Spleen (tissue), 7 donors: Measurements from ENCODE around the gene DACH1.

Source experiments
- POLR2A ChIP-seq, 3 donors: fragments of 450-650 bp; IDR thresholded peaks; one replicate each; pipeline ENCODE4 v1.5.1; 2017; ENCODE audit warnings: antibody characterized with exemption in 3 of 3, mild to moderate bottlenecking in 1 of 3
- POLR2AphosphoS5 ChIP-seq, 3 donors: sonication (generic); formaldehyde crosslinking; IDR thresholded peaks; one replicate each; pipeline ENCODE4 v1.5.1; 2017; ENCODE audit warnings: antibody characterized with exemption in 3 of 3
- TF ChIP-seq, protein P1 (sequence below), 11 experiments: fragments of 200-600 bp in 7 of 11; fragments of 450-650 bp in 4 of 11; sonication (generic) in 4 of 11; IDR thresholded peaks in 8 of 11; conservative IDR thresholded peaks in 3 of 11; 1 replicate in 7 of 11; 2 replicates in 4 of 11; pipeline versions ENCODE4 v1.4.0 to v1.8.0; 2016 to 2021; ENCODE audit warnings: antibody characterized with exemption in 11 of 11, inconsistent platforms in 4 of 11, mild to moderate bottlenecking in 1 of 11
- donor health status: DM: no; HTN: no; CAD: no; lungs with moderate emphysema.
- donor health status: DM: no; HTN: no; CAD: no.
- donor health status: DM: no; HTN: no; CAD: no.

DNA sequence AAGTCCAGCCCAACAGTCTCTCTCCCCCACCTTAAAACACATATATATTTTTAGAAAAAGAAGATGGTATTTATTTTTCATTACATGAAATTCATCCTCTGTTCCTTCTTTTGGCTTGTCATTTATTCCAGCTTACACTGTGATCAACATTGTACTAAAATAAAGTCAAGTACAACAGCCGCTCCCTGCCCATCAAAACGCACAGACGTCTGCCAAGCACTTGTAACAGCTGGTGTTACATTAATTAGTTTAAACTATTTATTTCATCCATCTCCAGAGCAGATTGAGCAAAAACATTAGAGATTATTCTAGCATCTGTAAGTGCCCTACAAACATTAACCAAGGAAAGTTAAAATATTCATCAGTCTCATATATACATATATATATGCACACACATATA lies 350.5 kb downstream of the DACH1 start:
- TF ChIP-seq POLR2A (IDR thresholded peaks at IDR 0.05) (no peak), POLR2AphosphoS5 (IDR thresholded peaks at IDR 0.05) (no peak)
- TF ChIP-seq, protein P1, sequence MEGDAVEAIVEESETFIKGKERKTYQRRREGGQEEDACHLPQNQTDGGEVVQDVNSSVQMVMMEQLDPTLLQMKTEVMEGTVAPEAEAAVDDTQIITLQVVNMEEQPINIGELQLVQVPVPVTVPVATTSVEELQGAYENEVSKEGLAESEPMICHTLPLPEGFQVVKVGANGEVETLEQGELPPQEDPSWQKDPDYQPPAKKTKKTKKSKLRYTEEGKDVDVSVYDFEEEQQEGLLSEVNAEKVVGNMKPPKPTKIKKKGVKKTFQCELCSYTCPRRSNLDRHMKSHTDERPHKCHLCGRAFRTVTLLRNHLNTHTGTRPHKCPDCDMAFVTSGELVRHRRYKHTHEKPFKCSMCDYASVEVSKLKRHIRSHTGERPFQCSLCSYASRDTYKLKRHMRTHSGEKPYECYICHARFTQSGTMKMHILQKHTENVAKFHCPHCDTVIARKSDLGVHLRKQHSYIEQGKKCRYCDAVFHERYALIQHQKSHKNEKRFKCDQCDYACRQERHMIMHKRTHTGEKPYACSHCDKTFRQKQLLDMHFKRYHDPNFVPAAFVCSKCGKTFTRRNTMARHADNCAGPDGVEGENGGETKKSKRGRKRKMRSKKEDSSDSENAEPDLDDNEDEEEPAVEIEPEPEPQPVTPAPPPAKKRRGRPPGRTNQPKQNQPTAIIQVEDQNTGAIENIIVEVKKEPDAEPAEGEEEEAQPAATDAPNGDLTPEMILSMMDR (IDR thresholded peaks at IDR 0.05 in 8 of 11, conservative IDR thresholded peaks at IDR 0.05 in 3 of 11), result no peak
